ENCODE data around the gene ZMYM3.

DNA sequence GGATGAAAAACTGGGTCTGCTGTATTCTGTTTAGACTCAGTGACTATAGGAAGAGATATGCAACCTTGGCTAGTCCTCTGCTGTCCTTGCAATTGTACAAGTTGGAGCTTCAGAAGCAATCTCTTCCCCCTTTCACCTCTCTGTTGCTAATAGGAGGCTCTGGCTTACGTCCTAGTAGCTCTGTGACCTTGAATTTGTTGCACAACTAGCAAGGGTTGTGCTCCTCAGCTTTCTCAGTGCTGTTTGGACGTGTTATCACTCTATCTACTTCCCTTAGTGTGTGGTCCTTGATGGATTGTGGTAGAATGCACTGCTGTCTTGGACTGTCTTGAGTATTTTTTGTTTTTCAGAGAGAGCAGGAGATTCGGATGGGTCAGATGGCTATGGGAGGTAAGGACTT is 44.2 kb upstream of the ZMYM3 start:
- TF ChIP-seq, protein P1, sequence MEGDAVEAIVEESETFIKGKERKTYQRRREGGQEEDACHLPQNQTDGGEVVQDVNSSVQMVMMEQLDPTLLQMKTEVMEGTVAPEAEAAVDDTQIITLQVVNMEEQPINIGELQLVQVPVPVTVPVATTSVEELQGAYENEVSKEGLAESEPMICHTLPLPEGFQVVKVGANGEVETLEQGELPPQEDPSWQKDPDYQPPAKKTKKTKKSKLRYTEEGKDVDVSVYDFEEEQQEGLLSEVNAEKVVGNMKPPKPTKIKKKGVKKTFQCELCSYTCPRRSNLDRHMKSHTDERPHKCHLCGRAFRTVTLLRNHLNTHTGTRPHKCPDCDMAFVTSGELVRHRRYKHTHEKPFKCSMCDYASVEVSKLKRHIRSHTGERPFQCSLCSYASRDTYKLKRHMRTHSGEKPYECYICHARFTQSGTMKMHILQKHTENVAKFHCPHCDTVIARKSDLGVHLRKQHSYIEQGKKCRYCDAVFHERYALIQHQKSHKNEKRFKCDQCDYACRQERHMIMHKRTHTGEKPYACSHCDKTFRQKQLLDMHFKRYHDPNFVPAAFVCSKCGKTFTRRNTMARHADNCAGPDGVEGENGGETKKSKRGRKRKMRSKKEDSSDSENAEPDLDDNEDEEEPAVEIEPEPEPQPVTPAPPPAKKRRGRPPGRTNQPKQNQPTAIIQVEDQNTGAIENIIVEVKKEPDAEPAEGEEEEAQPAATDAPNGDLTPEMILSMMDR (IDR thresholded peaks at IDR 0.05): no peak
- no peak for TF ChIP-seq POLR2A (IDR thresholded peaks at IDR 0.05)

Data from adrenal gland (tissue), 5 donors.